Activated CD8-positive, alpha-beta memory T cell treated with anti-CD3 and anti-CD28 coated beads, Interleukin-2, amount 50 U/mL, for 48 hours (primary cell): ENCODE results near the gene UBE2E2.

Source experiments
- DNase-seq: peaks from one replicate; pipeline ENCODE4 v3.0.0-alpha.2; 2020

The UBE2E2 gene

DNA sequence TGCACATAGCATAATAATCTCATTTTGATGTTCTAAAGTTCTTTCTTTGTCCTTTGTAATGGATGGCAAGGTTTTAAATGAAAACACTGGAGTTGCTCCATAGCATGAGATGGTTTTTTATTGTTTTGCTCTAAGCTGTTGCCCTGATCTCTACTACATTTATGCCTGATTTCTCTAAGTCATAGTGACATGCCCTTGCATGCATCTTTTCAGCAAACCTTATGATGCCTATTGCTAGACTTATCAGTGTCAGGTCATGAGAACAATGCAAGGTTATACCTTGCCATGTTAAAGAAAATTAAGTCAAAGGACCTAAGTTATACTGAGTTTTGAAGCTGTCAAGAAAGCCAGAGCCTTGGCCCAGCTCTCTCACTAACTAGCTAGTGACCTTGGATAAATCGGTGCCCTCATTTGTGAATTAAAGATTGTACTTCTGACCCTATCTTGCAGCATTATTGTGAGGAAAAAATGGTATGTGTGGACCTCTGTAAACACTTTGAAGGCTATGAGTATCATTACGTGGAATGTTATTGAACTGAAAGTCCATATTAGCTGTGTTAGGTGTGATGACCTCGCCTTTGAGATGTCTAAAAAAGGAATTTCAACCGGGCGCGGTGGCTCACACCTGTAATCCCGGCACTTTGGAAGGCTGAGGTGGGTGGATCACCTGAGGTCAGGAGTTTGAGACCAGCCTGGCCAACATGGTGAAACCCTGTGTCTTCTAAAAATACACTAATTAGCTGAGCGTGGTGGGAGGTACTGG, 346.2 kb downstream of the UBE2E2 start:
- DNase-seq, result no peak

DNA sequence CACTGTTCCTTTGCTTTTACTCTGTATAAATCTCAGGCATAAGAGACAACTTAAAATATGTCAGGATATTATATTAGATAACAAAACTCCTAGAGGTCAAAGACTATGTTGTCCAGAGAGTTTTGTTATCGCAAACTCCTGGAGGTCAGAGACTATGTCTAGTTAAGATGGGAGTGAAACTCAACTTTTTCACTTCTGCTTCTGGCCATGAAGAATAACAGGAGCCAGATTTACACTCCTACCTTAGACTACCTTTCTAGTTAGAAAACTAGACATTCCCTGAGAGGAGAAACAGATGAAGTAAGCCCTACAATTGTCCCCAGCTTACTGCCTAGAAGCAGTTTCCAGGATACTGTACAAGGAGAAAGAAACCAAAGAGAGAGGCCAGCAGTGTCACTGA, 347.3 kb downstream of the UBE2E2 start:
- DNase-seq, result no peak

DNA sequence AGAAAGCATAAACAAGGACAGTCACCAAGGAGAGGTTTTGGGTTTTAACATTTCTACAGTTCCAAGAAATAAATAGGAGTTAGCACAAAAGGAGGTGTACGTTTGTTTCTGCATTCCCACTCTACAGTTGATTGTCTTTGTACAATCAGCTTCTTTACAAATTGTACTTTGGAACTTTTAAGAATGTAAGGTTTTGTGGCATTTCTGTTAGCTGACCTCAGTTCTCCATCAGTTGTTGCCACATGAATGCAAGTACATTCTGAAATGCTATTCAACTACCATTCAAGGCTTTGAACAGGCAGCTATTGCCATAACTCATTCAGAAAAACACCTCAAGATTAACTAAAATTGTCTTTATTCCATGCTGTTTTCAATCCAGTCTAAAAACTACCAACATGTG, 349.4 kb downstream of the UBE2E2 start:
- no peak for DNase-seq

DNA sequence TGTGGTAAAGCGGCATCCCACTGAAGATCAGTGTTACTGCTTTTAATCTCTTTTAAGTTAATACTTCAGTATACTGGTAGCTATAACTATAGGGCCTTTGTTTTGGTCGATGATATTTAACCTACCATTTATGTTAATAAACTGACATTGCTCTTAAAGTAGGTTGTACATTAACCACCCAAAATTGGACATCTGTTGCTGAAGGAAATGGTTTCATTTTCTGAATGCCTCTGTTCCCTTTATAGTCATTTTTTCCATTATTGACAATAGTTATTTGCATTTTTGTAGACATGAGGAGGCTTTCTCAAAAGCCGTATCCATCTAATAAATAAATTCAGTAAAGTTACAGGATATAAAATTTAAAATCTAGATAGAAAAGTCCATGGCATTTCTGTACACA, 350.2 kb downstream of the UBE2E2 start:
- DNase-seq, result no peak

DNA sequence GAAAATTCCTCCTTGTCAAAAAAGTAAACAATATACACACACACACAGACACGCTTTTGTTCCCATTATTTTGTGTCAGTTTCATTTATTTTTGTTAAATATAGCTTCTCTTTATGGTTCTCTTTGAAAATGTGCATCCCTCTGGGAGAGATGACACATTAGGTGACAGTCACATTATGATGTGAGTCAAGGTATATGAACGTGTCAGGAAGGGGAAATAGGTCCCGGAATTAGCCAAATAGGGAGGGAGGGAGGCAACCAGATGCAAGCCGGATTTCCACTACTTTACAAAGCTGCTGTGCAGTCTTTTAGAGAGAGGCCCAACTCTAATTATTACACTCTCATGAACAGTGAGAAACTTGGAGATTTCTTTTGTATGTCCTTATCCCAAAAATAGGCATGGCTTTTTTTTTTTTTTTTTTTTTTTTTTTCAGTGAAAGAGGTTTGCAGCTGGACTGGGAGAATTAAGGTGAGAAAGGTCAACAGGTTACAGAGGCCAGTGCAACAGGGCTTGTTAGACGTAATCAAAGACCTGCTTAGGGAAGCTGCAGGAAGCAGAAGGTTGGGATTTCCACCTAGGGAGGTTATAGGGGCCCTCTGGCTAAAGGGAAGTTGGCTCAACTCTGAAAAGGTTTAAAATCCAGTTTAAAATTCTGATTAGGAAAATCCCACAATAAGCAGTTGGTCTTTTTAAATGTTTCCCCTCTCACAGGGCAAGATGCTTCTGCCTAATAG, 362.1 kb downstream of the UBE2E2 start:
- DNase-seq, result no peak

DNA sequence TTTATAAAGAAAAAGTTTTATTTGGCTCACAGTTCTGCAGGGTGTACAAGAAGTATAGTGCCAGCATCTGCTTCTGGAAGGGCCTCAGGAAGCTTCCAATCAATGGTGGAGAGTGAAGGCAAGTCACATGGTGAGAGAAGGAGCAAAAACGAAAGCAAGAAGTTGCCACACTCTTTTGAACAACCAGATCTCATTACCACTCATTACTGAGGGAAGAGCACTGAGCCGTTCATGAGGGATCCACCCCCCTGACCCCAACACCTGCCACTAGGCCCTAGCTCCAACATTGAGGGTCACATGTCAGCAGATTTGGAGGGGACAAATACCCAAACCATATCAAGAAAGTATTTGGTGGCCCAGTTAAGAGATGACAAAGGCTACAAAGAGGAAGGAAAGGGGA, 363.4 kb downstream of the UBE2E2 start:
- no peak for DNase-seq

DNA sequence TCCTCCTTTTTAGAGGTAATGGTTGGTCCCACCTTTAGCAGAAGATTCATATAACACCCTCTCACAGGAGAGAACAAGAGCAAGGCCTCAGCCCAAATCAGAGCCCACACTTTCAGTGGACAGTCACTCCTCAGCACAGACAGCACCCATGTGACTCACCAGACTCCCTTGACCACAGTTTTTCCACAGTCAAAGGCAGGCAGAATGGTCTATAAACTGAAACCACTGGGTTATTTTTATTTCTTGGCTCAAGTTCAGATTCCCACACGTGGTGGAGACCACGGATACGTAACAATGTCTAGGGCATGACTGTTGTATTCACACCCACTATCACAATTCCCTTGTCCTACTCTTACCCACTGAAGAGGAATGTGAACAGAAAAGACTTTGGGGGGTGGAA, 364.8 kb downstream of the UBE2E2 start:
- DNase-seq, result no peak

DNA sequence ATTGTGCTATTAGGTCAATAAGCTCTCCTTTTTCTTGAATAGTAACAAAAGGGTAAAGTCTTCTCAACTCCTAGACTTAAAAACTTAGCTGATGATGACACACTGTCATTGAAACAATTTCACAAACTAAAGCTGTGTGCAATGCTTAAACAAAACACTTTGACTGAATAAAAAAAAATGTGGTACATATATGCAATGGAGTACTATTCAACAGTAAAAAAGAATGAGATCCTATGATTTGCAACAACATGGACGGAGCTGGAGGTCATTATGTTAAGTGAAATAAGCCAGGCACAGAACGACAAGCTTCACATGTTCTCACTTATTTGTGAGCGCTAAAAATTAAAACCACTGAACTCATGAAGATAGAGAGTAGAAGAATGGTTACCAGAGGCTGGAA, 370.7 kb downstream of the UBE2E2 start:
- no peak for DNase-seq

DNA sequence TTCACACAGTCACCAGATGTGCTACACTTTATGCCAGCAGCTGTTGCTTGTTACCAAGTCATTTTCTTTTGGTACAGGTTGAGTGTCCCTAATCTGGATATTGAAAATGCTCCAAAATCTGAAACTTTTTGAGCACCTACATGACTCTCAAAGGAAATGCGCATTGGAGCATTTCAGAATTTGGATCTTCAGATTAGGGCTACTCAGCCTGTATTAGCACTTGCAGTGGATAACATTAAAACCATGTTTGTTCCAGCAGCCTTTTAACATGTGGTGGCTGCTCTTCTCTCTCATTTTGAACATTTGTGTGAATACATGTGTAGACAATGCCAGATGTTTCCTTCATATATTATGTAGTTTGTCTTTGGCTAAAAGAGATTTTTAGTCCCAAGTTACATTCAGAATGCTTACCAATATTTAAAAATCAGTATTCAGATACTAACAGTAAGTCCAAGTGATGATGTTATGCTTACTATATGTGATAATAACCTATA, 371.7 kb downstream of the UBE2E2 start:
- DNase-seq, result no peak

DNA sequence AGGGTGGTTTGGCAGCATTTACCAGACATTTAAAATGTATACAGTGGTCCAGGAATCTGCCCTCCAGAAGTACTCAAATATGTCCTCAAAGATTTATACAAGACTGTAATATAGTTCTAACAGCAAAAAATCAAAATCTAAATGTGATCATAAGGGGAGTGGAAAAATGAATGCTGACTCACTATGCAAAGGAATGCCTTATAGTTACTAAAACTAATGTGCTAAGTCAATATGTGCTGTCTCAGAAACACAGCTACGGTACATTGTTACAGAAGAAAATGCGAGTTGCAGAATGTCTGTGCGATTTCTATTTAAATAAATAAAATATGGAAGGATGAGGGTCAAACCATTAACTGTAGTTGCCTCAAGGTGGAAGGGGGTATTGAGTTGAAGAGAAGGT, 372.6 kb downstream of the UBE2E2 start:
- no peak for DNase-seq

DNA sequence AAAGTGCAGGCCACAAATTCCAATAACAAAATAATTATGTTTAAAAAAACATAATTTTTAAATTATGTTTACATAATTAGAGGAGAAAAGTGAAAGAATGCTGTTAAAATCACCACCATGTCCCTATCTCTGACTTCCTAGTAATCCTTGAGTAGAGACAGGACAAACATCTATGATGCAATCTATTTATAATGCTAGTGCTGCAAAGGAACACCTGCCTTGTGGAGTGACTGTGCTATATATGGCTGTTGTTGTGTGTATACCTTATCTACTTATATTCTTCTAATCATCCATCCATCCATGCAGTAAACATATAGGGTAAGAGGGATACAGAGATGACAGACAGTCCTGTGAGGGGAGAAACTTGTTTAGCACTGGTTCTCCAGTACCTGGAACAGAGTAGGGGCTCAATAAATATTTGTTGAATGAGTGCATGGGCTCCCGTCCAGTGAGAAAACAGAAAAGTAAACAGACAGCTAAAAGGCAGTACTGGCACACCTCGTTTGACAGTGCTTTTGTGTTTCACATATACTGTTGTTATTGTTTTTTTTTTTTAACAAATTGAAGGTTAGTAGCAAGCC, 373.3 kb downstream of the UBE2E2 start:
- no peak for DNase-seq

DNA sequence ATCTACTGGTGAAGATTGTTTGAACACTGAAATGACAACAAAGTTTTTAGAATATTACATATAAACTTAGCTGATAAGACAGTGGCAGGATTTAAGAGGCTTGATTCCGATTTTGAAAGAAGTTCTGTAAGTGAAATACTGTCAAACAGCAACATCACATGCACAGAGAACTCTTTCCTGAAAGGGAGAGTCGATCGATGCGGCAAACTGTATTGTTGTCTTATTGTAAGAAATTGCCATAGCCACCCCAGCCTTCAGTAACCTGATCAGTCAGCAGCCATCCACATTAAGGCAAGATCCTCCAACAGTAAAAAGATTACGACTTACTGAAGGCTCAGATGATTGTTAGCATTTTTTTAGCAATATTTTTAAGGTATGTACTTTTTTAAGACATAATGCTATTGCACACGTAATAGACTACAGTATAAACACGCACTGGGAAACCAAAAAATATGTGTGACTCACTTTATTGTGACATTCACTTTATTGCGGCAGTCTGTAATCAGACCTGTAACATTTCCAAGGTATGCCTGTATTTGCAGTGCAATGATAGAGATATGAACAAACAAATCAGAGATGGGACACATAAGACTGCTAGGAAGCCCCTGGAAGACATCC, 377.1 kb downstream of the UBE2E2 start:
- no peak for DNase-seq

DNA sequence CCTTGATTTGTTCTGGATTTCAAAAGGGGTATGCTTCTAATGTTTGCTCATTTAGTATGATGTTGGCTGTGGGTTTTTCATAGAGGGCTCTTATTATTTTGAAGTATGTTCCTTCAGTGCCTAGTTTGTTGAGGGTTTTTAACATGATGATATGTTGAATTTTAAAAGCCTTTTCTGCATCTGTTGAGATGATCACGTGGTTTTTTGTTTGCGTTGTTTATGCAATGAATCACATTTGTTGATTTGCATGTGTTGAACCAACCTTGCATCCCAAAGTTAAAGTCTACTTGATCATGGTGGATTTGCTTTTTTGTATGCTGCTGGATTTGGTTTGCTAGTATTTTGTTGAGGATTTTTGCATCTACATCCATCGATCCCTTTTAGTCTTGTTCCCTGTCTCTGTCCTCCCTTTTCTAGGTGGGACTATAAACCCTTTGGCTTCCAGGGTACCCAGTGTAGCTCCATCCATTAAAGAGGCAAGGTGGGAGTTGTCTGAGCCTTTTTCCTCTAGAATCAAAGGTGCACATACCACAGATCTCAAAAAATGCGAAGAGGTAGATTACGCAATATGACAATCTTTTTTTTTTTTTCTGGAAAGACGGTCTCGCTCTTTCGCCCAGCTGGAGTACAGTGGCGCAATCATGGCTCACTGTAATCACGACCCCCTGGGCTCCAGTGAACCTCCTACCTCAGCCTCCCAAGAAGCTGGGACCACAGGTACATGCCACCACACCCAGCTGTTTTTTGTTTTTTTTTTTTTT, 381.0 kb downstream of the UBE2E2 start:
- DNase-seq, result no peak

DNA sequence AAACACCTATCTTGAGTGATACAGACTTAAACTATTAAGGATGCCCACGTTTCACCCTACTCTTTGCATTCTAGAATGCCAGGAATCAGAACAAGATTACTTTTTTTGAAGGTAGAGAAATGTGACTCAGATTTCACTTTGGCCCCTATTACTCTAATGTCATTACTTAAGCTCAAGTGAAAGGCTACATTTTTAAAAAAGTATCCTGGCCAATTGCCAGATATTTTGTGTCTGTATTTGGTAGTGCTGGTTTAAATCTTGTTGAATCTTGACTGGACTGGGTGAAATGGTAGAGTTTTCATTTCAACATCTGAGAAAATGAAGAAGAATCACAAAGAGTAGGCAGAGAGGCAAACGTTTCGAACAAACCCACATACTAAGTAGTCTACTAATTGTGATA, 384.4 kb downstream of the UBE2E2 start:
- no peak for DNase-seq

DNA sequence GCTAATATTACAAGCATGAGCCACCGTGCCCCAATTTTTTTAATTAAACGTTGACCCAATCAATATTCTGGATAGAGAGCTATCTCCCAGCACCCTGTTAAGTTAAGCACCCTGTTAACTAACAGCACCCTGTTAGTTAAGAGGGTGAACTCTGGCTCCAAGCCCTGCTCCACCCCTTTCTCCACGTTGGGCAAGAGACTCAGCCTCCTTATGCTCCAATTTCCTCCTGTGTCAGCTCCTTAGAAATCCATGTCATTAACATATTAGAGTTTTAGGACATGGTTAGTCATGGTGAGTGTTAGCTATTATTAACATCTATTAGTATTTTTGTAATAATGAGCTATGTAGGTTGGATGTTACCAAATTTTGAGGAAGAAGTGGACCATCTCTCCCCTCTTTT, 385.4 kb downstream of the UBE2E2 start:
- no peak for DNase-seq

DNA sequence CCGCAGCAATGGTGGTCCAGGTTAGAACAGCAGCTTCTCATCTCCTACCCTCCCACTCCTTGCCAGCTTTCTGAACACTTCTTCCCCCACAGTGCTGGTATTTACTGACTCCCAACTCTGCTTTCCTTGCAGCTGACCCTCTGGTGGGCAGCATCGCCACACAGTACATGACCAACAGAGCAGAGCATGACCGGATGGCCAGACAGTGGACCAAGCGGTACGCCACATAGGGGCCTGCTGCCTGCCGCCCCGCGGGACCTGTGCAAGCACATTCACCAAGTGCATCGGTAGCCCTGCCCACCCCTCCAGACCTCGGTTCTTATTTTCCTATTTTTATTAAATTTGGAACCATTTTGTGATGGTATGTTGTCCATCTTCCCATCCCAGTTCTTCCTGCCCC, 386.5 kb downstream of the UBE2E2 start:
- DNase-seq, result no peak

DNA sequence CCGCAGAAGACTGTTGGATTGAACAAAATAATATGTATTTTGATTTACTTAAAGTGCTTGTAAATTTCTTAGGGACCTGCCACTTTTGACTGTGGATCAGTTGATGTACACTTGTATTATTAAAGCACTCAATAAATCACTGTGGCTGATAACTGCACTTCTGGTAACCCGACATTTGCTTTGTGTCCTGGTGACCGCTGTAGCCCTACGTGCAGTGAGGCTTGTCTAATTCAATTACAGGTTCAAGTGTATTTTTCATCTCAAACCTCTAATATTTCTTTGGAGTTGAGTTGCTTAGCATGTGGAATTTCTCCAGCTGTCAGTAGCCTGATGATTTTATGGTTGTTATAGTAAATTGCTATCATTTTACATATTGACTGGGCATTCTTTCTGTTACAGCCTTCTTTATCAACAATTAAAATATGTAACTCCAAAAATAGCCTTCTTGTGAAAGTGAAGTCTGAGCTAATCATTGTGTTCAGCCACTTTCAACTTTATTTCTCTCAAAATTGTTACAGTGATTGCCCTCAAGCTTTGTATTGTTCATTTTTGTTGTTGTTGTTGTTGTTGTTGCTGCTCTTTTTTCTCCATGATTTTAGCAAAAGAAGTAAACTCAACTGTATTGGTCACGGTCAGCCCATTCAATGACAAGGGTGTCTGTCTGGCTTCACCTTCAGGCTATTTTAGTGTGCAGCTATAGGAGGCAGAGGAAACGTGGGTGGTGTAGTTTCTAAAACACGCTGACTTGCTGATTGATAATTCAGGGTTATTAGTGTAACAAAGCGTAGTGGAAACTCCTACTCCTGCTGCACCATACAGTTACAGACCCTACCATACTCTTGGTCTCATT, 387.5 kb downstream of the UBE2E2 start:
- DNase-seq, result no peak

DNA sequence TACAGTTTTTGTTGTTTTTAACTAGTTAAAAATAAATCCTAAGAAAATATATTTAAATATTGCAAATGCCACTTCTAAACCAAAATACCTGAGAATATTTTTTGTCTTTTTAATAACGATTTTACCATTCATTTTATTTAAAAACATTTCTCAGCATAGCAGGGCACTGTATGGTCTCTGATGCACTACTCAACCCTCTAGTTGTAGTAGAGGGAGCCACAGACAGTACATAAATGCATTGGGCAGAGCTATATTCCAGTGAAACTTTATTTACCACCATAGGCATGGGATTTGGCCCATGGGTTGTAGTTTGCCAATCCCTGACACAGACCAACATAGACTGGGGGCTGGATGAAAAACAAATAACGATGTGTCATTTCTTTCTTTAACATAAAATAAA, 388.2 kb downstream of the UBE2E2 start:
- DNase-seq, result no peak

DNA sequence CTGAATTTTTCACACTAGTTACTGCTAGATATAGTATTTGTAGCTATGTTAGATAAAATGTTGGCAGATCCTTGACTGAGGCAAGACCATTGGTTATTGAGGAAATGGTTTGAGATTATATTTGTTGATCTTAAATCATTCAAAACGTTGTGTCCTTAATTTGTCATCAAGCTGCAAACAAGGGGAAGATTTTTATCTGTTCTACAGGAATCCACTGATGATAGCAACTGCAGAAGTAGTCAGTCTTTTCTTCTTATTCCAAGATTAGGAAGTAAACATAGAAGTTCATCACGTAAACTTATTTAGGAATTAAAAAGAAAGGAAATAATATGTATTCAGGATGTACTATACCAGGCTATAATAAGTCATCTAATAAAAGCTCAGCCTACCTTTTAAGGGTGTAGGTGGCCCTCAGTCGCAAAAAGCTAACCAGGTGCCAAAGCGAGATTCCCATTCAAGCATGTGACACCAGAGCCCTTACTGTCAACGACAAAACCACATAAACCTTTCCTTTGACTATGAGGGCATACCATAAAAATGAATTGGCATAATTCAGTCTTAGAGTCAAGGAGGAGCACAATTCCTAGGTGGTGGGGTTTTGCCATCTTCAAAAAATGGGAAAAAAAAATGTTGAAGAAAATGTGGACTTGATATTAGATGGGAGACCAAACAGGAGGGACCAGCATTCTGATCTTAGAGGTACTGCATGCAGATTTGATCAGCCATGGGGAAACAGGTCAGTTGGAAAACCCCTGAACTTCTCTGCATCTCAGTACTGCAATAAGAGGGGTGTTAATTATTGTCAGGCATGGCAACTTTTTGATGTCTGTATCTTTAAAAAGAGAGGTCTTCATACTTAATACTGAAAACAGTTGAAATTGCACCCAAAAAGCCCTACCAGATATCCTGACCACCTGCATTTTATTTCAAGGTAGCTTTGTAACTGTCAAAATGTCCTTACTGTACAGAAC, 390.1 kb downstream of the UBE2E2 start:
- DNase-seq, result no peak

DNA sequence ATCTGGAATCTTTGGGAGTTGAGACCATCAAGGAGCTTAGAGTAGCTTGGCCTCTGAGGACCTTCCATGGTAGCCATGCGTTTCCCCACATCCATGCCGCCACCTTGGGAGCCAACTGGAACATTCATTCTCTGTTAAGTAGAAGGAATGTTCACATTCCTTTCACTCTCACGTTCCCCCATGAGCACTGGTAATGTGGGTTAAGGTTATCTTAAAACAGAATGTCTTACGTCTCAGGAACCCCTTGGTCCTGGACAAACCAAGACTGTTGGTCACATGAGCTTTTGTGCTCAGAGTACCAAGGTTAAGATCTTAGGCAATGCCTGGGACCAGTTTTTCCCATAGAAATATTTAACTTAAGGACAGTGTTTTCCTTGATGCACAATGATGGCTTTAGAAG, 390.9 kb downstream of the UBE2E2 start:
- no peak for DNase-seq
